Smooth muscle cell (in vitro differentiated cells): Measurements from ENCODE around the gene FASLG. TPM values are rescaled to one million over a fixed set of nuclear protein-coding genes. Genes with fewer than 3 reads are reported as not detected.

Source experiments
- DNase-seq: peaks from one replicate; lab custom pipeline; 2025; ENCODE audit not compliant: unreplicated experiment; lab: John Stamatoyannopoulos, UW
- H2AFZ ChIP-seq: fragments of 200-600 bp; sonication (generic); 2 replicates; pipeline ENCODE4 v1.6.0; 2016; ENCODE audit warnings: antibody characterized with exemption, low read depth, mild to moderate bottlenecking
- H3F3A ChIP-seq: fragments of 200-600 bp; sonication (generic); 2 replicates; pipeline ENCODE4 v1.6.0; 2017; ENCODE audit warnings: antibody characterized with exemption, low read depth
- H3K27ac ChIP-seq: fragments of 200-600 bp; sonication (generic); 2 replicates; pipeline ENCODE4 v1.5.1; 2016; ENCODE audit warnings: low read depth, mild to moderate bottlenecking
- H3K27me3 ChIP-seq: fragments of 200-600 bp; sonication (generic); 2 replicates; pipeline ENCODE4 v1.6.1; 2016; ENCODE audit warnings: low read depth, mild to moderate bottlenecking
- H3K36me3 ChIP-seq: fragments of 200-600 bp; sonication (generic); 2 replicates; pipeline ENCODE4 v1.5.1; 2016; ENCODE audit warnings: low read depth
- H3K4me1 ChIP-seq: fragments of 200-600 bp; sonication (generic); 2 replicates; pipeline ENCODE4 v1.5.1; 2016; ENCODE audit warnings: low read depth
- H3K4me2 ChIP-seq: fragments of 200-600 bp; sonication (generic); 2 replicates; pipeline ENCODE4 v1.6.0; 2016; ENCODE audit warnings: mild to moderate bottlenecking
- H3K4me3 ChIP-seq: fragments of 200-600 bp; sonication (generic); 2 replicates; pipeline ENCODE4 v1.5.1; 2016; ENCODE audit warnings: mild to moderate bottlenecking
- H3K79me2 ChIP-seq: fragments of 200-600 bp; sonication (generic); 2 replicates; pipeline ENCODE4 v1.6.0; 2016; ENCODE audit warnings: low read depth, mild to moderate bottlenecking
- H3K9ac ChIP-seq: fragments of 200-600 bp; sonication (generic); 2 replicates; pipeline ENCODE4 v1.6.0; 2016; ENCODE audit warnings: low read depth
- H3K9me3 ChIP-seq: fragments of 200-600 bp; sonication (generic); replicated peaks from 2 replicates; pipeline ENCODE4 v1.5.1; 2016; ENCODE audit warnings: low read depth
- H4K20me1 ChIP-seq: fragments of 200-600 bp; sonication (generic); 2 replicates; pipeline ENCODE4 v1.6.0; 2016; ENCODE audit warnings: low read depth
- CTCF ChIP-seq: fragments of 200-600 bp; sonication (generic); IDR thresholded peaks from 2 replicates; pipeline ENCODE4 v1.5.1; 2017; ENCODE audit warnings: borderline replicate concordance, mild to moderate bottlenecking, antibody characterized with exemption; ENCODE audit not compliant: insufficient read depth, poor library complexity, severe bottlenecking
- WGBS: methylation state at CpG from one replicate; pipeline ENCODE4 v1.1.7; 2016; ENCODE audit warnings: low lambda C conversion rate; 5-methylcytosine and 5-hydroxymethylcytosine counted together
- polyA plus RNA-seq: library from polyadenylated mRNA; unstranded; fragments of >200 nt; fragmentation: Nextera tagmentation; extraction: Ambion mirVana; gene quantifications from 2 replicates; pipeline ENCODE4 v1.2.1, GENCODE V29; 2016
- total RNA-seq: library from RNA; depleted of rRNA; stranded (reverse); fragments of >200 nt; gene quantifications from 2 replicates; pipeline ENCODE4 v1.2.3, GENCODE V29; 2014

FASLG gene
- total and polyA plus RNA-seq, 2 experiments from 2014 or later: not detected

DNA sequence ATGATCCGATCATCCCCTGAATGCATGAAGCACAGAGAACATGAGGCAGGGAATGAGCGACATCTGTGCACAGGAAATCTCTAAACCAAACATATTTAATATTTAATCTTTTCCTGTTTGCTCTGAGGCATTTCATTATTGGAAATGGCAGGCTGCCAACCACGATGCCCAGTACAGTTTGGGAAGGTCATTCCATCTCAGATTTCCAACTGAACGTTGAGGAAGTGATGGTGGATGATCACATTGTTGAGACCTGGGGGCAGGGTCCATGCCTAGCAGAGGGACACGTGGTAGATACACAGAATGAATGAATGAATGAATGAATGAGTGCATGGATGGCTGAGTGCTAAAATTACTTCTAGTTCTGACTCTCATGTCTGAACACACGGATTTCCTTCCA is 15.9 kb upstream of the FASLG start:
- no peaks in the 10 kb centered on the region for H3K4me1 ChIP-seq
- H3K4me3 ChIP-seq: no peak overlapping the region
- no peaks in the 10 kb centered on the region for H3K36me3 ChIP-seq
- TF ChIP-seq CTCF: no peak
- no peaks in the 10 kb centered on the region for H3K27me3 ChIP-seq
- H3K27ac ChIP-seq: no peak overlapping the region
- no peak for DNase-seq
- no peaks in the 10 kb centered on the region for H3K9me3 ChIP-seq
- H3K9ac ChIP-seq: no peak overlapping the region
- 93% methylated on average over 6 of the region's 6 CpGs for WGBS
- H3K79me2 ChIP-seq: no peaks in the 10 kb centered on the region
- H2AFZ ChIP-seq: no peak overlapping the region
- peaks cover 12% of the 10 kb centered on the region for H3F3A ChIP-seq
- no peak overlapping the region for H3K4me2 ChIP-seq
- H4K20me1 ChIP-seq: no peaks in the 10 kb centered on the region

DNA sequence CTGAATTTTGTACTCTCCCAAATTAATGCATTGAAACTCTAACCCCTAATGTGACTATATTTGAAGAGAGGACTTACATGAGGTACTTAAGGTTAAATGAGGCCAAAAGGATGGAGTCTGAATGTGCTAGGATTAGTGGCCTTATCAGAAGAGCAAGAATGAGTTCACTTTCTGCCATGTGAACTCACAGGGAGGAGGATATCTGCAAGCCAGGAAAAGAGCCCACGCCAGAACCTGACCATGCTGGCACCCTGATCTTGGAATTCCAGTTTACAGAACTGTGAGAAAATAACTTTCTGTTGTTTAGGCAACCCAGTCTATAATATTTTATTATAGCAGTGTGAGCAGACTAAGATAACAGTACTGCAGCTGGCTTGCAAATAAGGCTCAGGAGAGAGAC is 12.2 kb upstream of the FASLG start:
- Histone ChIP-seq H3K27ac (no peak overlapping the region), H3K4me1 (no peaks in the 10 kb centered on the region), H2AFZ (no peak overlapping the region), H4K20me1 (no peaks in the 10 kb centered on the region), H3K9ac (no peak overlapping the region), H3F3A (no peaks in the 10 kb centered on the region), H3K4me3 (no peak overlapping the region), H3K79me2 (no peaks in the 10 kb centered on the region), H3K36me3 (no peaks in the 10 kb centered on the region), H3K27me3 (no peaks in the 10 kb centered on the region), H3K4me2 (no peak overlapping the region), H3K9me3 (no peaks in the 10 kb centered on the region)
- 83% methylated on average over 1 of the region's 1 CpG for WGBS
- no peak for TF ChIP-seq CTCF
- no peak for DNase-seq

DNA sequence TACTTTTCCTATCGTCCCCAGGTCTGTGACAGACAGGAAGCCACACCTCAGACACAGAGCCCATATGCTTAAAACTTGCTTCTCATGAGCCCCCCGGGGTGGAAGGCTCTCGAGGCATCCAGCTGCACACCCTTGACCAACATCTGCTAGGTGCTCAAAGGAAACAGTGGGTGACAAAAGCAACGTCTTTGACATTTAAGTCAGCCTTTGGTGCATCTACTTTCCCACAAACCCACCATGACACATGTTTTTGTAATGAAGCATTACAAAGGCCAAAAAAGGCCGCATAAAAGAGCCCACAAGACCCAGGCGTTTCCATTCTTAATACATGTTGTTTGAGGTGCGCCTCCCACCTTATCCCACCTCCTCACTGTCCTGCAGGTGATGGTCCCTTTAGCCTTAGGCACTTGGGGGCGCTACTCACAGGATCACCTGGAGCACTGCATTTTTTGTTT is 11.8 kb upstream of the FASLG start:
- WGBS: 68% methylated on average over 8 of the region's 8 CpGs
- no peaks in the 10 kb centered on the region for H3K27me3 ChIP-seq
- no peak overlapping the region for H3K9ac ChIP-seq
- H3K4me2 ChIP-seq: no peak overlapping the region
- no peak for TF ChIP-seq CTCF
- no peaks in the 10 kb centered on the region for H3K36me3 ChIP-seq
- no peaks in the 10 kb centered on the region for H3K79me2 ChIP-seq
- no peaks in the 10 kb centered on the region for H3F3A ChIP-seq
- DNase-seq: no peak
- no peak overlapping the region for H3K27ac ChIP-seq
- no peaks in the 10 kb centered on the region for H3K4me1 ChIP-seq
- no peaks in the 10 kb centered on the region for H4K20me1 ChIP-seq
- H3K9me3 ChIP-seq: no peaks in the 10 kb centered on the region
- no peak overlapping the region for H3K4me3 ChIP-seq
- H2AFZ ChIP-seq: no peak overlapping the region

- no peaks in the 10 kb centered on the region for H3K4me1 ChIP-seq
- H3F3A ChIP-seq: no peaks in the 10 kb centered on the region
- DNase-seq: no peak
- no peaks in the 10 kb centered on the region for H3K79me2 ChIP-seq
- H3K9ac ChIP-seq: no peak overlapping the region
- H3K36me3 ChIP-seq: no peaks in the 10 kb centered on the region
- 94% methylated on average over 4 of the region's 4 CpGs for WGBS
- no peaks in the 10 kb centered on the region for H4K20me1 ChIP-seq
- no peak overlapping the region for H2AFZ ChIP-seq
- H3K4me3 ChIP-seq: no peak overlapping the region
- no peaks in the 10 kb centered on the region for H3K27me3 ChIP-seq
- no peak overlapping the region for H3K27ac ChIP-seq
- no peak for TF ChIP-seq CTCF
- no peaks in the 10 kb centered on the region for H3K9me3 ChIP-seq
- no peak overlapping the region for H3K4me2 ChIP-seq
Measured at GRCh38 chr1:172647987-172648386, 10.9 kb upstream of the FASLG start.
